ENCODE measurements around the gene TSC22D2. TPM values are rescaled to one million over a fixed set of nuclear protein-coding genes. Genes with fewer than 3 reads are reported as not detected.

Gene TSC22D2
- polyA plus RNA-seq, 3 donors = 5.1 to 12.9 (median 5.7) TPM

DNA sequence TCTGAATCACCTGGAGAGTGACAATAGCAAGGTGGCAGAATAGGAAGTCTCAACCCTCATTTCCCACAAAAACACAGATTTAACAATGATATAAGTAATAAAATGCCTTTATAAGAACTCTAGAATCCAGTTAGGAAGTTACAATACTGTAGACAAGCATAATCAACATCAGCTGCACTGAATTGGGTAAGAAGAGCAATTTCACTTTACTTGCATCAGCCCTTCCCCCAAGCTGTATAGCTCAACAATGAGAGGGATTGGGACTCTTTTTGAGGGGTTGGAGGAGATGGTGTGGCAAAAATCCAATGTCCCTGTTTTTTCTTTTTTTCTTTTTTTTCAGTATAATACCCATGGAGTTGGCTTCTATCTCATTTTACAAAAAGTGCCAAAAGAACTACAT lies 75.1 kb downstream of the TSC22D2 start:
- H3K9me3 Mint-ChIP-seq = peaks cover 10 to 41% (median 28%) of the 10 kb centered on the region in 7 donors
- no peaks in the 10 kb centered on the region for H3K4me1 ChIP-seq (ENCODE audit: control insufficient read depth in 1 of 2, insufficient read depth in 2 of 2, low read length in 2 of 2)

DNA sequence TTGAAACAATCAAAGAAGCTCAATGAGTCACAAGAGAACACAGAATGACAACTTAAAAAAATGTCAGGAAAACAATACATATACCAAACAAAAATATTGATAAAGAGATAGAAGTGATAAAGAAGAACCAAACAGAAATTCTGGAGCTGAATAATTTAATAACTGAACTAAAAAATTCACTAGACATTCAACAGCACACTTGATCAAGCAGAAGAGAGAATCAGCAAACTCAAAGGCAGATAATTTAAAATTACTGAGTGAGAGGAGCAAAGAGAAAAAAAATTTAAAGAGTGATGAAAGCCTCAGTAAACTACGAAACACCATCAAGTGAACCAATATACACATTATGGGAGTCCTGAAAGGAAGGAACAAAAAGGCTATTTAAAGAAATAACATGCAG lies 76.3 kb downstream of the TSC22D2 start:
- H3K4me3 ChIP-seq (replicated peaks in 1 of 3; ENCODE audit: low read depth in 2 of 3, low read length in 3 of 3) = no peak overlapping the region
- H3K4me1 ChIP-seq (ENCODE audit: control insufficient read depth in 1 of 2, insufficient read depth in 2 of 2, low read length in 2 of 2) = no peaks in the 10 kb centered on the region
- H4K20me1 ChIP-seq (ENCODE audit: insufficient read depth, low read length) = no peaks in the 10 kb centered on the region
- H2AFZ ChIP-seq (ENCODE audit: insufficient read depth, low read depth, low read length, poor library complexity, severe bottlenecking) = no peak overlapping the region
- H3K27ac ChIP-seq (ENCODE audit: low read depth in 1 of 2, low read length in 2 of 2) = no peak overlapping the region
- H3K27me3 ChIP-seq (ENCODE audit: control insufficient read depth in 2 of 2, insufficient read depth in 2 of 2, low read length in 2 of 2) = no peaks in the 10 kb centered on the region
- no peak overlapping the region for H3K4me2 ChIP-seq (replicated peaks; ENCODE audit: extremely low read depth, low read length, poor library complexity, severe bottlenecking)
- Mint-ChIP-seq H3K4me1 (no peaks in the 10 kb centered on the region), H3K4me3 (no peak overlapping the region), H3K9me3 (peaks cover 10 to 34% (median 26%) of the 10 kb centered on the region in 7 donors), H3K27ac (no peak overlapping the region), H3K36me3 (no peaks in the 10 kb centered on the region), H3K27me3 (ENCODE audit: low read depth in 3 of 3) (peaks cover 0 to 2% (median 0%) of the 10 kb centered on the region in 3 donors)
- no CpG with 5 or more reads among the region's 1 CpG for whole genome bisulfite sequencing (ENCODE audit: insufficient coverage)
- no peaks in the 10 kb centered on the region for H3K36me3 ChIP-seq (replicated peaks in 1 of 2; ENCODE audit: control insufficient read depth in 1 of 2, insufficient read depth in 2 of 2, low read length in 2 of 2)
- TF ChIP-seq, protein P1, sequence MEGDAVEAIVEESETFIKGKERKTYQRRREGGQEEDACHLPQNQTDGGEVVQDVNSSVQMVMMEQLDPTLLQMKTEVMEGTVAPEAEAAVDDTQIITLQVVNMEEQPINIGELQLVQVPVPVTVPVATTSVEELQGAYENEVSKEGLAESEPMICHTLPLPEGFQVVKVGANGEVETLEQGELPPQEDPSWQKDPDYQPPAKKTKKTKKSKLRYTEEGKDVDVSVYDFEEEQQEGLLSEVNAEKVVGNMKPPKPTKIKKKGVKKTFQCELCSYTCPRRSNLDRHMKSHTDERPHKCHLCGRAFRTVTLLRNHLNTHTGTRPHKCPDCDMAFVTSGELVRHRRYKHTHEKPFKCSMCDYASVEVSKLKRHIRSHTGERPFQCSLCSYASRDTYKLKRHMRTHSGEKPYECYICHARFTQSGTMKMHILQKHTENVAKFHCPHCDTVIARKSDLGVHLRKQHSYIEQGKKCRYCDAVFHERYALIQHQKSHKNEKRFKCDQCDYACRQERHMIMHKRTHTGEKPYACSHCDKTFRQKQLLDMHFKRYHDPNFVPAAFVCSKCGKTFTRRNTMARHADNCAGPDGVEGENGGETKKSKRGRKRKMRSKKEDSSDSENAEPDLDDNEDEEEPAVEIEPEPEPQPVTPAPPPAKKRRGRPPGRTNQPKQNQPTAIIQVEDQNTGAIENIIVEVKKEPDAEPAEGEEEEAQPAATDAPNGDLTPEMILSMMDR (IDR thresholded peaks at IDR 0.05) = no peak
- no peak overlapping the region for H3K9ac ChIP-seq (ENCODE audit: insufficient read depth, low read length, poor library complexity, severe bottlenecking)
- intact Hi-C loops (cut with micrococcal nuclease) = no loop called here
- H3K9me3 ChIP-seq (replicated peaks in 1 of 2; ENCODE audit: control insufficient read depth in 1 of 2, insufficient read depth in 1 of 2, low read length in 2 of 2) = peaks cover 0 to 12% of the 10 kb centered on the region in 2 donors
- H3K79me2 ChIP-seq (ENCODE audit: insufficient read depth, low read length) = no peaks in the 10 kb centered on the region
- no peak for DNase-seq

More for the DNA sequence above, 75.1 kb downstream of the TSC22D2 start:
- H2AFZ ChIP-seq (ENCODE audit: insufficient read depth, low read depth, low read length, poor library complexity, severe bottlenecking) = no peak overlapping the region
- H3K79me2 ChIP-seq (ENCODE audit: insufficient read depth, low read length) = no peaks in the 10 kb centered on the region
- H4K20me1 ChIP-seq (ENCODE audit: insufficient read depth, low read length) = no peaks in the 10 kb centered on the region
- Mint-ChIP-seq H3K36me3 (no peaks in the 10 kb centered on the region), H3K27ac (no peak overlapping the region), H3K4me1 (no peaks in the 10 kb centered on the region), H3K27me3 (ENCODE audit: low read depth in 3 of 3) (peaks cover 0 to 2% (median 0%) of the 10 kb centered on the region in 3 donors), H3K4me3 (no peak overlapping the region)
- H3K4me2 ChIP-seq (replicated peaks; ENCODE audit: extremely low read depth, low read length, poor library complexity, severe bottlenecking) = no peak overlapping the region
- no peak overlapping the region for H3K27ac ChIP-seq (ENCODE audit: low read depth in 1 of 2, low read length in 2 of 2)
- H3K27me3 ChIP-seq (ENCODE audit: control insufficient read depth in 2 of 2, insufficient read depth in 2 of 2, low read length in 2 of 2) = no peaks in the 10 kb centered on the region
- peaks cover 0 to 22% of the 10 kb centered on the region in 2 donors for H3K9me3 ChIP-seq (replicated peaks in 1 of 2; ENCODE audit: control insufficient read depth in 1 of 2, insufficient read depth in 1 of 2, low read length in 2 of 2)
- no peak overlapping the region for H3K4me3 ChIP-seq (replicated peaks in 1 of 3; ENCODE audit: low read depth in 2 of 3, low read length in 3 of 3)
- H3K36me3 ChIP-seq (replicated peaks in 1 of 2; ENCODE audit: control insufficient read depth in 1 of 2, insufficient read depth in 2 of 2, low read length in 2 of 2) = no peaks in the 10 kb centered on the region
- intact Hi-C loops (cut with micrococcal nuclease) = no loop called here
- DNase-seq = no peak
- H3K9ac ChIP-seq (ENCODE audit: insufficient read depth, low read length, poor library complexity, severe bottlenecking) = no peak overlapping the region
- TF ChIP-seq, protein P1 (IDR thresholded peaks at IDR 0.05) = no peak
